Measurements from ENCODE around the gene GHRL.

GRCh38 chr3:10284496-10284895, 8.3 kb downstream of the GHRL start:
- TF ChIP-seq CTCF (conservative IDR thresholded peaks at IDR 0.05; ENCODE audit: low read length) = no peak
- no peak for TF ChIP-seq EZH2phosphoT487 (IDR thresholded peaks at IDR 0.05; ENCODE audit: borderline replicate concordance, low read depth, low read length)
